ENCODE data around the gene TANC1.

GRCh38 chr2:158969715-158970240 lies 1.3 kb downstream of the TANC1 start:
- TF ChIP-seq CTCF (conservative IDR thresholded peaks at IDR 0.05 in 1 of 2, IDR thresholded peaks at IDR 0.05 in 1 of 2; ENCODE audit: extremely low read depth in 1 of 2, insufficient read depth in 1 of 2, low read depth in 1 of 2, low read length in 2 of 2): no peak
- no peak for TF ChIP-seq EZH2 (IDR thresholded peaks at IDR 0.05; ENCODE audit: borderline replicate concordance, low read length)
